Lower leg skin (tissue), 4 donors: ENCODE measurements around the gene ZNF560. TPM values are rescaled to one million over a fixed set of nuclear protein-coding genes. Genes with fewer than 3 reads are reported as not detected.

Experiments
- DNase-seq, 2 donors: peaks; one replicate each; pipeline ENCODE4 v3.0.0-alpha.2; 2019; ENCODE audit warnings: low spot score in 2 of 2
- H3K4me3 ChIP-seq: fragments of 200-600 bp; sonication (generic); 2 replicates; pipeline ENCODE4 v1.5.1; 2017; ENCODE audit warnings: mild to moderate bottlenecking, low read depth; ENCODE audit not compliant: poor library complexity, severe bottlenecking
- POLR2A ChIP-seq, 2 donors: fragments of 450-650 bp; IDR thresholded peaks; one replicate each; pipeline ENCODE4 v1.6.1; 2016 to 2017; ENCODE audit warnings: antibody characterized with exemption in 2 of 2, mild to moderate bottlenecking in 1 of 2, moderate library complexity in 1 of 2
- whole genome bisulfite sequencing, 2 donors: methylation state at CpG; one replicate each; pipeline ENCODE4 v1.1.5; 2018; 5-methylcytosine and 5-hydroxymethylcytosine counted together
- intact Hi-C: fragments of 100-400 bp; cut with DNase I; formaldehyde crosslinking; loops from one replicate; pipeline ENCODE4 v1.15.0; 2023; ENCODE audit warnings: low total_unique reads
- total RNA-seq, 4 donors: library from RNA; depleted of rRNA; stranded (reverse); fragments of >200 nt; gene quantifications; one replicate each; pipeline ENCODE4 v1.1.0, GENCODE V29; 2016
- TF ChIP-seq, protein P1 (sequence below), 3 donors: fragments of 450-650 bp; IDR thresholded peaks; one replicate each; pipeline ENCODE4 v1.5.1; 2016; ENCODE audit warnings: antibody characterized with exemption in 3 of 3, mild to moderate bottlenecking in 3 of 3, moderate library complexity in 2 of 3

The ZNF560 gene
- total RNA-seq, 4 donors from 2014 or later: not detected

DNA sequence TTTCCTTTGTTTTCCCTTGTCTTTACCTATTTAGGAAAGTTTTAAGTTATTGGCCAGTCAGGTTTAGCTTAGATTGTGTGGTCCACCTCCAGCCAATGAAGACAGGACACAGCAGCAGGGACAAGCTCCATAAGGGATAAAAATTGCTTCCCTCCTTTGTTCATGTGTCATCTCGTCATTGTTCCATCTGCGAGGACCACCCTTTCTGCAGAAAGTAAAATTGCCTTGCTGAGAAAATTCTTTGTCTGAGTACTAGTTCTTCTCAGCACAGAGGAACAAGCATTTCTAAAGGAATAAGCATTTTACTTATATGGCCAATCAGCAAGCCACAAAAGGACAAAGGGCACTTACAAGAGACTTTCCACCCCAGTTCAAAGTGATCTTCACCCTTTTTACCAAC, 11.4 kb downstream of the ZNF560 start:
- DNase-seq: no peak
- intact Hi-C loops: no loop called here
- H3K4me3 ChIP-seq: no peak overlapping the region
- WGBS, 2 donors: 95 to 96% methylated on average over 2 of the region's 2 CpGs
- TF ChIP-seq POLR2A (IDR thresholded peaks at IDR 0.05): no peak
- TF ChIP-seq, protein P1, sequence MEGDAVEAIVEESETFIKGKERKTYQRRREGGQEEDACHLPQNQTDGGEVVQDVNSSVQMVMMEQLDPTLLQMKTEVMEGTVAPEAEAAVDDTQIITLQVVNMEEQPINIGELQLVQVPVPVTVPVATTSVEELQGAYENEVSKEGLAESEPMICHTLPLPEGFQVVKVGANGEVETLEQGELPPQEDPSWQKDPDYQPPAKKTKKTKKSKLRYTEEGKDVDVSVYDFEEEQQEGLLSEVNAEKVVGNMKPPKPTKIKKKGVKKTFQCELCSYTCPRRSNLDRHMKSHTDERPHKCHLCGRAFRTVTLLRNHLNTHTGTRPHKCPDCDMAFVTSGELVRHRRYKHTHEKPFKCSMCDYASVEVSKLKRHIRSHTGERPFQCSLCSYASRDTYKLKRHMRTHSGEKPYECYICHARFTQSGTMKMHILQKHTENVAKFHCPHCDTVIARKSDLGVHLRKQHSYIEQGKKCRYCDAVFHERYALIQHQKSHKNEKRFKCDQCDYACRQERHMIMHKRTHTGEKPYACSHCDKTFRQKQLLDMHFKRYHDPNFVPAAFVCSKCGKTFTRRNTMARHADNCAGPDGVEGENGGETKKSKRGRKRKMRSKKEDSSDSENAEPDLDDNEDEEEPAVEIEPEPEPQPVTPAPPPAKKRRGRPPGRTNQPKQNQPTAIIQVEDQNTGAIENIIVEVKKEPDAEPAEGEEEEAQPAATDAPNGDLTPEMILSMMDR (IDR thresholded peaks at IDR 0.05): no peak

DNA sequence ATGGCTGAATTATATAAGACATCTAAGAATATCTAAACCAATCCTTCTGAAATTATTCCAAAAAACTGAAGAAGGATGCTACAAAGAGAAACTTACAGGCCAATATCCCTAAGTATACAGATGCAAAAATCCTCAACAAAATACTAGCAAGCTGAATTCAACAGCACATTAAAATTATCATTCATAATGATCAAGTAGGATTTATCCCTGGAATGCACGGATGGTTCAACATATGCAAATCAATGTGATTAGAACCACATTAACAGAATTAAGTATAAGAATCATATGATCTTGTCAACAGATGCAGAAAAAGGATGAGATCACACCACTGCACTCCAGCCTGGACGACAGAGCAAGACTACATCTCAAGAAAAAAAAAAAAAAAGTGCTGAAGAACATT, 13.3 kb downstream of the ZNF560 start:
- no peak for DNase-seq
- H3K4me3 ChIP-seq: no peak overlapping the region
- intact Hi-C loops: no loop called here
- TF ChIP-seq, protein P1 (IDR thresholded peaks at IDR 0.05): no peak
- TF ChIP-seq POLR2A (IDR thresholded peaks at IDR 0.05): no peak
- 79 to 80% methylated on average over 2 of the region's 2 CpGs for WGBS, 2 donors

DNA sequence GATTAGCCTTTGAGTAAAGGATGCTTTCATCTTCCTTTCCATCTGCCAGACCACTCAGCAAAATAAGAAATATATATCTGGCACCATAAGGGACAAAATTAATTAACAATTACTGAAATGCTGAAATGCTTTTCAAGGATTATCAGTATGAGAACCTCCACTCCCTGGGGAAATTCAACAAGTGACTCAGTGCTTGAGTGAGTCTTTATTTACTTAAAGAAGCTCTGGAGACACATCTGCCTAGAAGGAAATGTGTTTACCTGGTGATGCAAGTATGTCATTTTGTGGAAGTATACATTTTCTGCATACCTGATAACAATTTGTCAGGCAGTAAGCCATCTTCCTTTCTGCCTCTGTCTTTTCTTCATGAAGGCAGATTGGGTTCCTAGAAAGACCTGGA, 23.4 kb downstream of the ZNF560 start:
- no peak for TF ChIP-seq POLR2A (IDR thresholded peaks at IDR 0.05)
- TF ChIP-seq, protein P1 (IDR thresholded peaks at IDR 0.05): no peak
- DNase-seq: no peak
- intact Hi-C loops: no loop called here
- H3K4me3 ChIP-seq: no peak overlapping the region

DNA sequence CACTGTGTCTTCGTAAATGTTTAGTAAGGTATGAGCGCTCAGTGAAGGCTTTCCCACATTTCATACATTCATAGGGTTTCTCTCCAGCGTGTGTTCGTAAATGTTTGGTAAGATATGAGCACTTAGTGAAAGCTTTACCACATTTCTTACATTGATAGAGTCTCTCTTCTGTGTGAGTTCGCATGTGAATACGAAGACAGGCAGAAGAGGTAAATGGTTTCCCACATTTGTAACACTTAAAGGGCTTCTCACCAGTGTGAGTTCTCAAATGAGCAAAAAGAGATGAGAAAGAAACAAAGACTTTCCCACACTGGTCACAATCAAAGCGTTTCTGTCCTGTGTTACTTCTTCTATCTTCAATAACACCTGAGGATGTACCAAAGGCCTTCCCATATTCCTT, 31.3 kb downstream of the ZNF560 start:
- no peak for DNase-seq
- intact Hi-C loops: no loop called here
- TF ChIP-seq POLR2A (IDR thresholded peaks at IDR 0.05): no peak
- WGBS, 2 donors: 90 to 91% methylated on average over 7 of the region's 7 CpGs
- H3K4me3 ChIP-seq: no peak overlapping the region

DNA sequence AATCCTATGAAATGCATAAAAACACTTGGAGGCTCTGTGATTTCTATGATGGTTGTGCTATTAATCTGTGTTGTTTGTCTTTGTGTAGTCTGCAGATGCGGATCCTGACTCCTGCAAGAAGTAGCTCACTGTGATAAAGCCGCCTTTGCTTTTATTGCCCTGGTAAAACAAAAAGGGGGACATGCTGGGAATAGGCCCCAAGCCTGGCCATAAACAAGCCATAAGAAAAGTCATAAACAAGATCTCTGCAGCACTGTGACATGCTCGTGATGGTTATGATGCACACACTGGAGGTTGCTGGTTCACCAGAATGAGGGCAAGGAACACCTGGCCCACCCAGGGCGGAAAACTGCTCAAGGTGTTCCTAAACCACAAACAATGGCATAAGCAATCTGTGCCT, 36.5 kb downstream of the ZNF560 start:
- intact Hi-C loops: no loop called here
- no peak overlapping the region for H3K4me3 ChIP-seq
- TF ChIP-seq, protein P1 (IDR thresholded peaks at IDR 0.05): no peak
- TF ChIP-seq POLR2A (IDR thresholded peaks at IDR 0.05): no peak
- 86 to 91% methylated on average over 4 of the region's 4 CpGs for WGBS, 2 donors
- DNase-seq: no peak

DNA sequence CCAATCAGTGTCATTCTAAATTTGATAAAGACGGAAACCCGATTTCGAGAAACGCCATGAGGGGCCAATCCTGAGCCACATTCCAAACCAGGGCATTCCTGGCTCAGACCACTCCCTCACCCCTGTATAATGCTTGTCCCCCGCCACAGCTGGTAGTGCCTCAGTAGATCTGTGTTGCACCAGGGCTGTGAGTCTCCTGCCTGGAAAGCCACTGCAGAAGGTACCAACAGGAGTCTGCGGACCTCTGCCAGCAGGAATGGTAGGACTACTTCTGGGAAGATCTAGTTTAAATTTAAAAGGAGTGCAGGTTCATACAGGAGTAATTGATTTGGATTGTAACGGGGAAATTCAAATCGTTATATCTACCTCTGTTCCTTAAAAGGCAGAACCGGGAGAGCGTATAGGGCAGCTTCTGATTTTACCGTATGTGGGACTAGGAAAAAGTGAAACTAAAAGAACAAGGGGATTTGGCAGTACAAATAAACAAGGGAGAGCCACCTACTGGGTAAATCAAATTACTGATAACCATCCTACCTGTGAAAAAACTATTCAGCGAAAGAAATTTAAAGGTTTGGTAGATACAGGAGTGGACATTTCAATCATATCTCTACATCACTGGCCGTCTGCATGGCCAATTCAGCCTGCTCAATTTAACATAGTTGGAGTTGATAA, 42.3 kb downstream of the ZNF560 start:
- no peak for DNase-seq
- intact Hi-C loops: no loop called here
- WGBS, 2 donors: 82 to 84% methylated on average over 13 of the region's 13 CpGs
- TF ChIP-seq, protein P1 (IDR thresholded peaks at IDR 0.05): no peak
- no peak for TF ChIP-seq POLR2A (IDR thresholded peaks at IDR 0.05)
- H3K4me3 ChIP-seq: no peak overlapping the region
